ENCODE measurements around the gene RAI1. TPM values are rescaled to one million over a fixed set of nuclear protein-coding genes. Genes with fewer than 3 reads are reported as not detected.

Gene RAI1
- total and polyA plus RNA-seq, 5 experiments from 2014 or later = 1.5 to 35.2 (median 4.0) TPM

DNA sequence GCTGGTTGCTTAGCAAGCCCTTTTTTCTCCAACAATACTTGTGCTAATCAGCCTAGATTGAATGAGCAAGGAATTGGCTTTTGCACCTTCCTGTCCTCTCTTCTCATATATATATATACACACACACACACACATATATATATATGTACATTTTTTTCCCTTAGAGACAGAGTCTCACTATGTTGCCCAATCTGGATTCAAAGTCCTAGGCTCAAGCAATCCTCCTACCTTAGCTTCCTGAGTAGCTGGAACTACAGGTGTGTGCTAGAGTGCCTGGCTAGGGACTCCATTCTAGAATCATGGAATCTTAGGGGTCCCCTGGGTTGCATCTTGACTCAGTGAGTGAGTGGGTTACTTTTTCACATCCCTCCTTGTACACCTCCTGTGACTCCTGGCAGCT lies 27.0 kb downstream of the RAI1 start:
- POLR2A ChIA-PET = interaction anchor here (1.2 to 2.5 kb wide), 2 partner anchors 8 to 17 kb away, joined by 4 to 7 read pairs; no protein-coding TSS in a partner anchor
- DNase-seq (no peak), ATAC-seq (no peak)
- no peak overlapping the region for H3K27ac Mint-ChIP-seq
- H3K9me3 Mint-ChIP-seq = no peaks in the 10 kb centered on the region
- peaks cover 19 to 26% (median 22%) of the 10 kb centered on the region in 4 donors for H3K4me1 Mint-ChIP-seq
- no peaks in the 10 kb centered on the region for H3K27me3 Mint-ChIP-seq
- peaks cover 0 to 21% (median 0%) of the 10 kb centered on the region in 3 donors for H3K36me3 Mint-ChIP-seq
- H3K4me3 Mint-ChIP-seq = no peak overlapping the region

GRCh38 chr17:17708816-17709215 lies 27.6 kb downstream of the RAI1 start:
- ATAC-seq (no peak), DNase-seq (no peak)
- Mint-ChIP-seq H3K4me3 (no peak overlapping the region), H3K4me1 (peaks cover 17 to 23% (median 21%) of the 10 kb centered on the region in 4 donors), H3K36me3 (peaks cover 0 to 19% (median 0%) of the 10 kb centered on the region in 3 donors), H3K27me3 (no peaks in the 10 kb centered on the region), H3K9me3 (no peaks in the 10 kb centered on the region), H3K27ac (peak overlapping the region in 1 of 10 donors; percentile 76)
- POLR2A ChIA-PET = interaction anchor here (1.2 to 2.5 kb wide), 2 partner anchors 8 to 18 kb away, joined by 4 to 7 read pairs; no protein-coding TSS in a partner anchor

DNA sequence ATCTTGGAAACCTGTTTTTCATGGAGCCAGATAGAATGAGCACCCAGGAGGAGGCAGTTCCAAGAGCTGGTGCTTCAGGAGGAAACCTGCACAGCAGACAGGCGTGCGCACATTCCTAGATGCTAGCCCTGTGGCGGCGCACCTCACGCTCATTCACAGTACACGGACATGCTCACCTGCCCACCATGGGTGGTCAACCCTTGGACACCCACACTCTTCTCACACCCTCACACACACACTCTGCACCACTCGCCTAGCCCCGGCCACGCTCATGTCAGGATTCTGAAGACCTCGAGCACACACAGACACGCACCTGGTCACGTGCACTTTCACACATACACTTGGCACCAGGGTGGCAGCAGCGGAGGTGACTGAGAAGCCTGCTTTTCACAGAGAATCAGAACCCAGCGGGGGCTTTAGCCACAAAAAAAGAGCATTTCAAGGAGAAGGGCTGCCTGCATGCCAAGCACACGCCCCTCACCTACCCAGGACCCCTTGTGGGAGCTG lies 28.6 kb downstream of the RAI1 start:
- DNase-seq = no peak
- H3K4me1 Mint-ChIP-seq = peaks cover 24 to 31% (median 28%) of the 10 kb centered on the region in 4 donors
- ATAC-seq = no peak
- POLR2A ChIA-PET = no interaction called here
- H3K27me3 Mint-ChIP-seq = no peaks in the 10 kb centered on the region
- no peak overlapping the region for H3K4me3 Mint-ChIP-seq
- H3K27ac Mint-ChIP-seq = peak overlapping the region in 2 of 10 donors; percentile 76 to 81
- H3K36me3 Mint-ChIP-seq = peaks cover 0 to 17% (median 0%) of the 10 kb centered on the region in 3 donors
- no peaks in the 10 kb centered on the region for H3K9me3 Mint-ChIP-seq

- peaks cover 24 to 33% (median 28%) of the 10 kb centered on the region in 4 donors for H3K4me1 Mint-ChIP-seq
- peaks cover 0 to 12% (median 0%) of the 10 kb centered on the region in 3 donors for H3K36me3 Mint-ChIP-seq
- no peaks in the 10 kb centered on the region for H3K9me3 Mint-ChIP-seq
- POLR2A ChIA-PET = no interaction called here
- ATAC-seq (no peak), DNase-seq (no peak)
- H3K27me3 Mint-ChIP-seq = no peaks in the 10 kb centered on the region
- H3K4me3 Mint-ChIP-seq = no peak overlapping the region
- peak overlapping the region in 1 of 10 donors; percentile 76 for H3K27ac Mint-ChIP-seq
Measured at GRCh38 chr17:17710355-17710727, 29.1 kb downstream of the RAI1 start.

GRCh38 chr17:17710728-17711541 lies 29.7 kb downstream of the RAI1 start:
- peaks cover 0 to 11% (median 0%) of the 10 kb centered on the region in 3 donors for H3K36me3 Mint-ChIP-seq
- H3K4me3 Mint-ChIP-seq = no peak overlapping the region
- POLR2A ChIA-PET = interaction anchor here (1.0 kb wide), 1 partner anchor 47 kb away, joined by 4 read pairs; no protein-coding TSS in a partner anchor
- H3K27ac Mint-ChIP-seq = peak overlapping the region in 1 of 10 donors; percentile 33
- DNase-seq = no peak
- H3K27me3 Mint-ChIP-seq = no peaks in the 10 kb centered on the region
- no peak for ATAC-seq
- peaks cover 27 to 38% (median 33%) of the 10 kb centered on the region in 4 donors for H3K4me1 Mint-ChIP-seq
- H3K9me3 Mint-ChIP-seq = no peaks in the 10 kb centered on the region

DNA sequence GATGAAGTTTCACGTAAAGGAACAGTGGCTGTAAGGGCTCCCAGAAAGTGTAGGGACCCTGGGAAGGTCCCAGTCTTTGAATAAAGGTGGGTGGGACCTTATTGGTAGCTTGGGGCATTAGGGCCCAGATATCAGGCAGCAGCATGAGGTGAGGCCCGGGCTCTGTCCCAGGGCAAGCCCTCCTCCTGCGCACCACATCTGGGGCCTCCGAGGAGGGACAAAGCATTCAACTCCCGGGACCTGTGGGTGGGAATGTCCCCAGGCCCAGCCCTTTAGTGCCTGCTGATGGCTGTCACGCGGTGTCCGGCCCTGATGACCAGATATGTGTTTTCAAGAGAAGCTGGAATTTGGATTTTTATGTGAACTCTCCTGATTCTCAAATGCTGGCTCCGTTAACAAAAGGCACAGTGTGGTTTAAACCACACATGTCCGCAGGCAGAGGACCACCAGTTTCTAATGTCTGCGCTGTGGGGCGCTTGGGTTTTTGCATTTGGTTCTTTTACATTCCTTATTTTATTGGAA lies 30.4 kb downstream of the RAI1 start:
- Mint-ChIP-seq H3K36me3 (peaks cover 0 to 8% (median 0%) of the 10 kb centered on the region in 3 donors), H3K4me3 (no peak overlapping the region), H3K27ac (peak overlapping the region in 1 of 10 donors; percentile 10), H3K4me1 (peaks cover 26 to 39% (median 38%) of the 10 kb centered on the region in 4 donors), H3K9me3 (no peaks in the 10 kb centered on the region), H3K27me3 (no peaks in the 10 kb centered on the region)
- DNase-seq (no peak), ATAC-seq (no peak)
- POLR2A ChIA-PET = interaction anchor here (0.5 to 1.0 kb wide), 2 partner anchors 46 to 144 kb away, joined by 3 to 4 read pairs; no protein-coding TSS in a partner anchor

GRCh38 chr17:17712268-17712924 lies 31.1 kb downstream of the RAI1 start:
- H3K4me3 Mint-ChIP-seq = peak overlapping the region in 2 of 10 donors; percentile 6 to 46
- DNase-seq (no peak), ATAC-seq (no peak)
- peaks cover 25 to 46% (median 41%) of the 10 kb centered on the region in 4 donors for H3K4me1 Mint-ChIP-seq
- peaks cover 0 to 8% (median 0%) of the 10 kb centered on the region in 3 donors for H3K36me3 Mint-ChIP-seq
- no peaks in the 10 kb centered on the region for H3K9me3 Mint-ChIP-seq
- POLR2A ChIA-PET = interaction anchor here (0.5 to 0.9 kb wide), 2 partner anchors 26 to 143 kb away, joined by 3 read pairs; no protein-coding TSS in a partner anchor
- no peaks in the 10 kb centered on the region for H3K27me3 Mint-ChIP-seq
- H3K27ac Mint-ChIP-seq = peak overlapping the region in 5 of 10 donors; percentile 10 to 69 (median 19)

DNA sequence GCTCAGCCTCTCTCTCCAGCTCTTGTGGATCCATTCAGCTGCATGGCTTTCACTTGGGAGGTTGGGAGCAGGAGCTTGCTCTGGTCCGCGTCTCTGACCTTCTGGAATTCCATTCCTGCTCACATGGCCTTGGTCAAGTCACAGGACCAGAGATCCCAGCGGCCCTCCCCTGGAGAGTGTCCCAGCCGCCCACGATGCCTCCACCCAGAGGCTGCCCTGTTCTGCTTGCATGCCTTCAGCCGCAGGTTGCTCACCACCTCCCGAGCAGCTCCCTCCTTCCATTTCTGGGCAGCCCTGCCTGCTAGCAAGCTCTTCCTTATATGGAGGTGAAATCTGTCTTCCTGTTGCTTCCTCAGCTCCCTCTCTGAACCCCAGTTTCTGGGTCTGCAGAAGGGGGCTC lies 32.6 kb downstream of the RAI1 start:
- no peaks in the 10 kb centered on the region for H3K27me3 Mint-ChIP-seq
- POLR2A ChIA-PET = interaction anchor here (1.0 to 1.9 kb wide), 4 partner anchors 11 to 37 kb away, joined by 3 to 5 read pairs (median 4); no protein-coding TSS in a partner anchor
- ATAC-seq (peak; percentile 43 to 50), DNase-seq (no peak)
- peak overlapping the region in 4 of 10 donors; percentile 47 to 76 (median 76) for H3K27ac Mint-ChIP-seq
- H3K4me3 Mint-ChIP-seq = peak overlapping the region in 8 of 10 donors; percentile 8 to 80 (median 43)
- H3K36me3 Mint-ChIP-seq = peaks cover 0 to 8% (median 0%) of the 10 kb centered on the region in 3 donors
- peaks cover 31 to 57% (median 46%) of the 10 kb centered on the region in 4 donors for H3K4me1 Mint-ChIP-seq
- H3K9me3 Mint-ChIP-seq = no peaks in the 10 kb centered on the region

DNA sequence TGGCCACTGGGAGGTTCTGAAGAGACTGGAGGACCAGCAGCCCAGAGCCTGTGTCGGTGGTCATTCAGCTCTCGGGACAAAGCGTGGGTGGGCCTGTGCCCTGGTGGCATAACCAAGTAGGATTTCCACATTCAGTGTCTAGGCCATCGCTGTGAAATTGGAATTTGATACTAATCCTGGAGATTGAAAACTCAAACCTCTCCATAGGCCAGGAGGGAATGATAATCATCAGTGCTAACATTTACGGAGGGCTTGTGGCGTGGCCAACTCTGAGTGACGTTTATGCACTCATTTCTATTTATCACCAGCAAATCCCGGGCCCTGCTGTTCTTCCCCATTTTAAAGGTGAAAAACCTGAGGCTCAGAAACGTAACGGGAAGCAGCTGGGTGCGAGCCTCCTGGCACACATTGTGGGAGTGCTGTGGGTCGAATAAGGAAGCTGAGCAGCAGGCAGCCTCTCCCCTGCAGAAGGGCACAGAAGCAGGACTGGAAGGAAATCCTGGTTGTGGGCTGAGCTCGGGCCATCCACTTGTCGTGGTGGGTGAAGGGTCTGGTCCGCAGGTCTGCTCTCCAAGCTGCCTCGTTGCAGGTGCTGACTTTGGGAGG lies 33.1 kb downstream of the RAI1 start:
- Mint-ChIP-seq H3K4me1 (peaks cover 35 to 62% (median 48%) of the 10 kb centered on the region in 4 donors), H3K9me3 (no peaks in the 10 kb centered on the region), H3K4me3 (peak overlapping the region in 7 of 10 donors; percentile 8 to 80 (median 45)), H3K36me3 (peaks cover 0 to 6% (median 0%) of the 10 kb centered on the region in 3 donors), H3K27me3 (no peaks in the 10 kb centered on the region), H3K27ac (peak overlapping the region in 4 of 10 donors; percentile 47 to 76 (median 76))
- no peak for DNase-seq
- ATAC-seq = no peak
- POLR2A ChIA-PET = interaction anchor here (1.0 to 1.9 kb wide), 4 partner anchors 10 to 36 kb away, joined by 3 to 5 read pairs (median 4); no protein-coding TSS in a partner anchor

DNA sequence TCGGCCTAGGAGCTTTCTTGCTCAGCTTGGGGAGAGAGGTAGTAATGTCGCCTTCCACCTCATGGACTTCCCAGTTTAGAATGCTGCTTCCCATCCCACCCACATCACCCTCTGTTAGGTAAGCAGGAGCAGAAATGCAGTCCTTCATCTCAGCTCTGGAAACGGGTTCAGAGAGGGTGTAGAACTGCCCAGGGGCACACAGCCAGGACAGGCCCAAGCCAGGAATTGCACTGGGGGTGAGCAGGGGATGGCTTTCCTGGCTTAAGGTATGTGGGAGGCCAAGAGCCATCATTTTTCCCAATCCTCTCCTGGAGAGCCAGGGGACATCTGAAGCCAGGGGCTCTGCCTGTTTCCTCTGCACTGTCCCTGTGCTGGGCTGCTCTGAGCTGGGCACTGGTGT lies 33.6 kb downstream of the RAI1 start:
- peaks cover 34 to 64% (median 47%) of the 10 kb centered on the region in 4 donors for H3K4me1 Mint-ChIP-seq
- DNase-seq (no peak), ATAC-seq (no peak)
- no peaks in the 10 kb centered on the region for H3K27me3 Mint-ChIP-seq
- H3K36me3 Mint-ChIP-seq = peaks cover 0 to 3% (median 0%) of the 10 kb centered on the region in 3 donors
- H3K27ac Mint-ChIP-seq = peak overlapping the region in 2 of 10 donors; percentile 19 to 48
- H3K4me3 Mint-ChIP-seq = peak overlapping the region in 1 of 10 donors; percentile 13
- POLR2A ChIA-PET = interaction anchor here (1.4 to 1.9 kb wide), 2 partner anchors 10 to 15 kb away, joined by 4 to 5 read pairs; no protein-coding TSS in a partner anchor
- H3K9me3 Mint-ChIP-seq = no peaks in the 10 kb centered on the region

DNA sequence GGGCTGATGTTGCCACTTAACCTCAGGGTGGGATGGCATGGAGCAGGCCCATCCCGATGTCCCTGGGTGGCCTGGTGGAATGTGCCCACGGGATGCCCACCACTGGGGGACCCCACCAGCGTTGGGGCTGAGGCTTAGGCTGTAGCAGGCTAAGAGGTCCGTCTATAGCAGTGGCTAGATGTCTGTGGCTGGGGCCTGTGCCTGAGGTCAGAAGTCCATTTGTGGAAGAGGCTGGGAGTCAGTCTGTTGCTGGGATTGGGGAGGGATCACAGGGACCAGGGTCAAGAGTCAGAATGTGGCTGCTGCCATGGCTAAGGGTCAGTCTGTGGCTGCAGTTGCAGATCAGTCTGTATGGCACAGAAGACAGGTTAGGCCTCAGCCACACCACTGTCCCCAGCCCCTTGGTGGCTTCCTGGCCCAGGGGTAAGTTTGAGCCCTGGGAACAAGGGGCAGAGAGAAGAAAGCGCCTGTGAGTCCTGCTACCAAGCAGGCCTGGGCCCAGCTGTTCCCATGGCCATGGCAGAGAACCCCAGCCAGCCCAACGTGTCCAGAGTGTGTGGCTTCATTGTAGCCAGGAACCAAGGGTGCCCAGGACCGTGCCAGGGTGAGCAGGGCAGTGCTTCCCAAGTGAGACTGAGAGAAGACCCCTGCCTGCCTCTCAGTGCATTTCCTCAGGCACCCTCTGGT lies 35.7 kb downstream of the RAI1 start:
- POLR2A ChIA-PET = no interaction called here
- Mint-ChIP-seq H3K9me3 (no peaks in the 10 kb centered on the region), H3K36me3 (peaks cover 0 to 2% (median 0%) of the 10 kb centered on the region in 3 donors), H3K27ac (peak overlapping the region in 1 of 10 donors; percentile 81), H3K4me3 (no peak overlapping the region), H3K27me3 (peaks cover 0 to 6% (median under 1%) of the 10 kb centered on the region in 5 donors), H3K4me1 (peaks cover 39 to 72% (median 52%) of the 10 kb centered on the region in 4 donors)
- no peak for DNase-seq
- ATAC-seq = no peak

Data from naive thymus-derived CD8-positive, alpha-beta T cell (primary cell).